Activated T-cell treated with anti-CD3 and anti-CD28 coated beads, Interleukin-2, amount 50 U/mL, for 48 hours (primary cell): Measurements from ENCODE around the gene HS6ST1.

Experiments
- DNase-seq, 2 experiments: peaks; one replicate each; pipeline ENCODE4 v3.0.0-alpha.2; 2020

HS6ST1 gene

GRCh38 chr2:128310094-128310716, 8.5 kb downstream of the HS6ST1 start:
- DNase-seq: no peak

DNA sequence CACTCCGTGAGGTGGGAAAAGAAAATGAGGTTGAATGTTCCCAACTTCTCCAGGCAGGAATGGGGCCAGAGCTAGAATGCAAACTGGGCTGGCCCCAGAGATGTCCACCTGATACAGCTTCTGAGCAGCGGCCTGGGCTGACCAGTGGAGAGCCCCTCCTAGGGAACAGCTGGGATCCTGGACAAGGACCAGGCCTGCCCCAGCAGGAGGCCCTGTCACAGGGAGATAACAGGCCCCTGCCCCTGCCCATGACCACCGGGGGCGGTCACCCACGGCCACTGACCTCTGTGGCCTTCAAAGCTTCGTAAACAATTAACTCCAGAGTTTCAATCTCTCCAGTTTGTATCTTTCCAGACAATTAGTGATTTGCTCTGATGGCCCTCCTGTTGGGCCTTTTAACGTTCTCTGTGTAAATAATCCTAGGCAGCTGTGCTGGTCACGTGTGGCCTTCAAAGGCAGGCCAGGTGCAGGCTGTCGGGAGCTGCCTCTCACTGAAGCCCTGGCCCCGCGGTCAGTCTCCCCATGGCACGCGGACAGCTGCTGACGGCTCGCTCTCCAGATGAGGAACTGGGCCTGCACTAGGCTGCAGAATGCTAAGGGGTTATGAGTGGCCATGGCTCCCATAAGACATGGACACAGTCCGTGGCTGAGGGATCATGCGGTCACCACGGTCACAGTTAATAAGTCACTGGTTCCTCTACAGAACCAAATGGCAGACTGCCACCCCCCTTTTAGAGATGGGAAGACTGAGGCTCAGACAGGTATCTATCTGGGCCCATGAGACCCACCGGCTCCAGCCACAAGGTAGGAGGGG, 9.2 kb downstream of the HS6ST1 start:
- no peak for DNase-seq

- DNase-seq: no peak
These were observed 9.8 kb downstream of the HS6ST1 start for GRCh38 chr2:128308889-128309279.

DNA sequence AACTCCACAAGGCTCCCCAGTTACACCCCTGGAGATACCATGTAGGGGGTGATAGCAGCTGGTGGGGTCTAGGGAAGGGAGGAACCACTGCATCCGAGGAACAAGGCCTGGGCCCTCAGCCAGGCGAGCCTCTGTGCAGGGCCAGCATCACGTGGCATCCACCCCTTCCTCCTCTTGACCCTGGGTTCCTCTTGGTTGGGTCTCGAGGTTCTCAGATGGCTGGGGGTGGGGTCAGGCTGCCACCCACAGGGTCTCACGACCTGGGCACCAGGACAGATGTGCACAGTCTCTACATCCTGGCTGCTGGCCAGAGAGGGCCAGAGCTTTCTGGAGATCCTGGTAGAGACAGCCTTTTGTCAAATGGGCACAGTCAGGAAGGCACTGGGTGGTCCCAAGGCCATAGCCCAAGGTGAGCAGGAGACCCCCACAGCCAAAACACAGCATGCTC, 10.4 kb downstream of the HS6ST1 start:
- no peak for DNase-seq

DNA sequence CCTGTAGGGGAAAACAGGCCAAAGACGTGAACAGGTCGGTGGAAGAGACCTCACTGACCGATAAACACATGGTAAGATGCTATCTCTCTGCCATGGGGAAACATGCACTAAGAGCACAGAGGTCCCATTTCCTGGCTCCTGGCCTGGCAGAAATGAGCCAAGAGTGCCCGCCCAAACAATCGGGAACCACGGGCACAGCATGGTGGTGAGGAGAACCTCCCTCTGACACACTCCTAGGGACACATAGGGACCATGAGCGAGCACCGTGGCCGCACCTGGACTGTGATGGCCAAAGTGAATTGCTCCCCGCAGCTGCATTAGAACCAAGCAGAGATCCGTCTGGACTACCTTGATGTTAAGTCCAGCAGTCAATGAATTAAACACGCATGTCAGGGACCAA, 11.1 kb downstream of the HS6ST1 start:
- no peak for DNase-seq

DNA sequence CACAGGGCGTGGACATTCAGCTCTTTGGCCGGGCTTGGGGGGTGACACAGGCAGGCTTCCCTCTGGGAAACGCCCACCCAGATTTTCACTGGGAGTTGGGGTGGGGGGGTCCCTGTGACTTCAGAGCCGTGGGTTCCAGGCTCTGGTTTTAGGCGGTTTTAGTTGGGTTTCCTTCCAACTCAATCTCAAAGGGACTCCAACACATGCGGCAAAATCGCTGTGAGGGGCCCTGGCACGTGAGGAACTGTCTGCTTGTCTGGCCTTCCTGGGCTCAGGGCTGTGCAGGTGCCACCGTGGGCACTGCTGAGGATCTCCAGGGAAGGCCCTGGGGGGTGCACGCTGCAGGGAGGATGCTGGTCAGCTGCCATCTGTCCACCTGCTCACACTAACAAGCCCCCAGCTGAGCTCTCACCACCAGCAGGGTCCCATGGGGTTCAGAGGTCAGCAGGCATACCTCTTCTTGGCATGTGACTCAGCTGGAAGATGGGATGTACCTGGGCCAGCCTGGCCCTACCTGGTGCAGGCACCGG, 11.7 kb downstream of the HS6ST1 start:
- no peak for DNase-seq

- no peak for DNase-seq
These were observed 12.4 kb downstream of the HS6ST1 start for GRCh38 chr2:128306081-128306930.

DNA sequence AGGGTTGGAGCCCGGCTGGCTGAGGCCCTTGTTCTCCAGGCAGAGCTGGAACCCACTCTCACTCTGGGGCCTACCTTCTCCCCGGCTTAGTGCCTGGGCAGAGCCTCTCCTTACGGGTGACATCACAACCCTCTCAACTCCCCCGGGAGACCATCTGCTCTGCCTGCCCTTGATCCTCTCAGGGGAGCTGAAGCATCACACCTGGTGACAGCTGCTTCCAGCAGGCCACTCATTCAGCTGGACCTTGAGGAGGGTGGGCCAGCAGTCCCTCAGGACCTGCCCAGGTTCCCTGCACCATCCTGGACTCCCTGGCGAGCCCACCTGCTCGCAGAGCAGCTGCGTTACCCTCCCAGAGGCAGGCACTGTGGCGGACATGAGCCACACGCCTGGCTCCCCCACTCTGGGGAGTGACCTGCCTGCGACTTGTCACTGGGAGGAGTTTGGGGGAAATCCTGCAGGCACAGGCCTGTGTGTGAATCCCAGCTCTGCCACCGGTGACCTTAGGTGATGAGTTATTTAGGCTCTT, 13.1 kb downstream of the HS6ST1 start:
- no peak for DNase-seq

DNA sequence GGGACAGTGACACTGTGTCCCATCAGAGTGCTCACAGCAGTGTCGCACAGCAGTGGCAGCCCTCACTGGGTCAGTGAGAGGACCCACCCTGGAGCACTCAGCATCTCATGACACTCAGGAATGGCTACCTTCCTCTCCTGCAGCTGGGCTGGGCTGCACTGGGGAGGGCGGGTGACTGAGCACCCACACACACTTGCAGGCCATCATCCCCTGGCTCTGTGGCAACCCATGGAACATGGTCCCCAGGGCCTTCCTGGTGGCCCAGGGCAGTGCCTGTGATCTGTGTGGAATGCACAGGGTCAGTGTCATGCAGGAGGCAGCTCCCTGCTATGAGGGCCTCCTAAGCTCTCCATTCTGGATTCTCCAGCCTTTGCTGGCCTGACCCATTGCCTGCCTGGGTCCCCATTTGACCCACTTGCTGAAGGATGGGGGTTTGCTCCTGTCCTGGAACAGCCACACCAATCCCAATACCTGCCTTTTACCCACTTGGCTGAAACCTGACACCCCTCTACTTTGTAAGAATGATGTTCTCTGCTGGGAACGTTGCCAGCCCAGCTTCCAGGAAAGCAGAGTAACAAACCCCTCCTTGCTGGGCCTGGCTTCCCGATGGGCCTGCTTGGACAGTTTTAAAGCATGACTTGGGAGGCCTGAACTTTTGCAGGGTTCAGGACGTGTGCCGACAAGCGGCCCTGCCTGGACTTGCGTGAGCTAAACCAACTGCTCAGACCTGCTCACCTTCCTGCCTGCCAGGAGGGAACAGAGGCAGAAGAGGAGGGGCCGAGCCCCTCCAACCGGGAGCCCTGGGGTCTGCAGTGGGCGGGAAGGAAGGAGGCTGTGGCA, 13.7 kb downstream of the HS6ST1 start:
- no peak for DNase-seq

- DNase-seq: no peak
These were observed 14.3 kb downstream of the HS6ST1 start for GRCh38 chr2:128304330-128304714.

DNA sequence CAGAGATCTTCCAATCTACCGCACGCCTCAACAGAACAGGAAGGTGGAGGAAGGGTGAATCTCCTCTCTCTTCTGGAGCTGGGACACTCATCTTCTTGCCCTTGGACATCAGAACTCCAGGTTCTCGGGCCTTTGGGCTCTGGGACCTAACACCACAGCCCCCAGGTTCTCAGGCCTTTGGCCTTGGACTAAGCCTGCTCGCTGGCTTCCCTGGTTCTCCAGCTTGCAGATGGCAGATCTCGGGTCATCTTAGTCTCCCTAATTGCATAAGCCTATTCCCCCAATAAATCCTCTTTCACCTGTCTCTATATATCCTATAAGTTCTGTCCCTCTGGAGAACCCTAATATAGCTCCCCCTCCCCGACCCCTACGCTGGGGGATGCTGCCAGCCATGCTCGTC, 14.8 kb downstream of the HS6ST1 start:
- no peak for DNase-seq

GRCh38 chr2:128303095-128303791, 15.4 kb downstream of the HS6ST1 start:
- DNase-seq: no peak

- no peak for DNase-seq
These were observed 16.0 kb downstream of the HS6ST1 start for GRCh38 chr2:128302744-128303067.

DNA sequence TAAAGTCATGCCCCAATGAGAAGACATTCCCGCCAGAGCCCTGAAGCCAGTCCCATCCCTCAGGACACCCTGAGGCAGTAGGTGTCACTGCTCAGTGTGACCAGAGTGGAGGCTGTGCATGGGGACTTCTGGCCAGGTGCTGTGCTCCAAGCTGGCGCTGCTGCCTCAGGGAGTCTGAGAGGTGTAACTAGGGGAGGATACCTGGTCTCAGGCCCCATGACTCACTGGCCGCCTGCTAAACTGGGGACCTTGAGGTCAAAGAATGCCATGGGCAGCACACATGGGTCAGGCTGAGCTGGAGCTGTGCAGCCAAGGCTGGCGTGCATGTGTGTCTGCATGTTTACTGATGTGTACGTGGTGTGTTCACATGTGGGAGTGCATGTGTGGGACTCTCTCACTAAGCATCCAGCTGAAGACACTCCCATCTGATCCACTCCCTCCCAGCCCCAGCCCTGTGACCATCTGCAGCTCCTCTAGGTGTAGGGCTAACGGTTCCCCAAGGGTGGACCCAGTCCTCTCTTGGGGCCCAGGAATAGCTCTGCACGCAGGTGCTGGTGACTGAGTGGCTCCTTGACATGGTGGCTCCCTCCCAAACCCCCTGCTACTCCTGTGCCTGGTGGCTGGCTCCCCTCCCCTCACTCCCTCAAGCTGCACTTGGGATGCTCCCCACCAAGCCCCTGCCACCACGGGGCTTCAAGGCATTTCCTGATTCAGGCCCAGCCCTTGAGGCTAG, 16.5 kb downstream of the HS6ST1 start:
- DNase-seq: no peak

GRCh38 chr2:128301501-128301966, 17.1 kb downstream of the HS6ST1 start:
- DNase-seq: no peak

GRCh38 chr2:128301021-128301420, 17.6 kb downstream of the HS6ST1 start:
- DNase-seq: no peak

- DNase-seq: no peak
These were observed 18.3 kb downstream of the HS6ST1 start for GRCh38 chr2:128300151-128301020.

- no peak for DNase-seq
These were observed 19.0 kb downstream of the HS6ST1 start for GRCh38 chr2:128299628-128300027.

GRCh38 chr2:128298846-128299507, 19.7 kb downstream of the HS6ST1 start:
- DNase-seq: no peak
